Measurements from ENCODE around the gene AP2A2. TPM values are rescaled to one million over a fixed set of nuclear protein-coding genes. Genes with fewer than 3 reads are reported as not detected.
A peak's percentile ranks its signal among the peaks of the same experiment; 100 is the strongest.

Gene AP2A2
- total and polyA plus RNA-seq, 11 donors = 20.4 to 71.4 (median 36.5) TPM

- no peaks in the 10 kb centered on the region for H3K27me3 ChIP-seq
- intact Hi-C loops (cut with DNase I) = no loop called here
- 51 to 62% (median 57%) methylated on average over 4 of the region's 4 CpGs for WGBS, 4 donors
- H3K27ac ChIP-seq = peak overlapping the region in 10 of 12 donors; percentile 24 to 91 (median 57)
- H3K4me3 ChIP-seq = peak overlapping the region in 1 of 12 donors; percentile 33
- H3K36me3 ChIP-seq = peaks cover 0 to 13% (median 5%) of the 10 kb centered on the region in 9 donors
- H3K9me3 ChIP-seq = no peaks in the 10 kb centered on the region
- H3K4me1 ChIP-seq = peaks cover 15 to 81% (median 54%) of the 10 kb centered on the region in 12 donors
- DNase-seq = no peak
- peak; percentile 56 to 81 (median 65) for ATAC-seq
- TF ChIP-seq POLR2A (IDR thresholded peaks at IDR 0.05) (no peak), CTCF (IDR thresholded peaks at IDR 0.05) (no peak)
These were observed 6.8 kb downstream of the AP2A2 start for GRCh38 chr11:932435-932834.

GRCh38 chr11:933142-933851 is 7.6 kb downstream of the AP2A2 start:
- Histone ChIP-seq H3K27ac (peak overlapping the region in 10 of 12 donors; percentile 24 to 91 (median 57)), H3K36me3 (peaks cover 0 to 12% (median 2%) of the 10 kb centered on the region in 9 donors), H3K4me1 (peaks cover 15 to 81% (median 49%) of the 10 kb centered on the region in 12 donors), H3K27me3 (no peaks in the 10 kb centered on the region), H3K4me3 (peak overlapping the region in 2 of 12 donors; percentile 4 to 33), H3K9me3 (no peaks in the 10 kb centered on the region)
- ATAC-seq = peak; percentile 29 to 55 (median 30)
- WGBS, 4 donors = 46 to 55% (median 49%) methylated on average over 14 of the region's 14 CpGs
- no peak for TF ChIP-seq CTCF (IDR thresholded peaks at IDR 0.05)
- TF ChIP-seq POLR2A (IDR thresholded peaks at IDR 0.05) = no peak
- intact Hi-C loops (cut with DNase I) = no loop called here
- DNase-seq = peak in 1 of 5 donors; percentile 54

GRCh38 chr11:933936-934335 is 8.3 kb downstream of the AP2A2 start:
- Histone ChIP-seq H3K9me3 (no peaks in the 10 kb centered on the region), H3K4me1 (peaks cover 15 to 80% (median 44%) of the 10 kb centered on the region in 12 donors), H3K36me3 (peaks cover 0 to 12% (median 2%) of the 10 kb centered on the region in 9 donors), H3K4me3 (peak overlapping the region in 2 of 12 donors; percentile 22 to 33), H3K27ac (peak overlapping the region in 5 of 12 donors; percentile 33 to 91 (median 67)), H3K27me3 (no peaks in the 10 kb centered on the region)
- DNase-seq = peak in 1 of 5 donors; percentile 49
- no peak for TF ChIP-seq POLR2A (IDR thresholded peaks at IDR 0.05)
- no peak for TF ChIP-seq CTCF (IDR thresholded peaks at IDR 0.05)
- ATAC-seq = no peak
- WGBS, 4 donors = 81 to 89% (median 85%) methylated on average over 7 of the region's 7 CpGs
- intact Hi-C loops (cut with DNase I) = no loop called here

GRCh38 chr11:934527-934926 is 8.9 kb downstream of the AP2A2 start:
- DNase-seq (no peak), ATAC-seq (no peak)
- WGBS, 4 donors = 76 to 81% (median 79%) methylated on average over 6 of the region's 6 CpGs
- TF ChIP-seq CTCF (IDR thresholded peaks at IDR 0.05) = no peak
- no peak for TF ChIP-seq POLR2A (IDR thresholded peaks at IDR 0.05)
- Histone ChIP-seq H3K27ac (peak overlapping the region in 1 of 12 donors; percentile 91), H3K9me3 (no peaks in the 10 kb centered on the region), H3K4me1 (peaks cover 15 to 80% (median 43%) of the 10 kb centered on the region in 12 donors), H3K4me3 (peak overlapping the region in 1 of 12 donors; percentile 22), H3K36me3 (peaks cover 0 to 6% (median 2%) of the 10 kb centered on the region in 9 donors), H3K27me3 (no peaks in the 10 kb centered on the region)
- intact Hi-C loops (cut with DNase I) = no loop called here
